ENCODE data around the gene TMEM187. TPM values are rescaled to one million over a fixed set of nuclear protein-coding genes. Genes with fewer than 3 reads are reported as not detected.

Gene TMEM187
- total and polyA plus RNA-seq, 2 donors (not counting 3 experiments of a cell fraction or from before 2014, with no cell fraction given): 2.6 to 15.7 TPM

GRCh38 chrX:153934762-153935325, 37.7 kb upstream of the TMEM187 start, which contains the start of gene NAA10:
NAA10 (minus strand) TSS chrX:153935037; CDS start chrX:153934904, 133 bp downstream.
- BruUV-seq (replicated peaks): no TSS peak
- peak; percentile 84 for FAIRE-seq
- Histone ChIP-seq H3K27me3 (ENCODE audit: control insufficient read depth in 2 of 2, insufficient read depth in 2 of 2, low read length in 2 of 2) (no peaks in the 10 kb centered on the region), H4K20me1 (replicated peaks; ENCODE audit: control insufficient read depth, extremely low read depth, insufficient read depth, low read length) (no peaks in the 10 kb centered on the region), H2AFZ (ENCODE audit: low read depth, low read length) (no peak within 1 kb of the TSS), H3K9ac (replicated peaks; ENCODE audit: extremely low read depth, insufficient read depth, low read length) (peak within 1 kb of the TSS; percentile 62), H3K27ac (ENCODE audit: insufficient read depth, low read depth, low read length) (peak within 1 kb of the TSS; percentile 44), H3K4me1 (ENCODE audit: control insufficient read depth, extremely low read depth, insufficient read depth, low read length) (peaks cover 3% of the 10 kb centered on the region), H3K36me3 (ENCODE audit: control insufficient read depth in 2 of 2, extremely low read depth in 1 of 2, insufficient read depth in 2 of 2, low read length in 2 of 2) (peaks cover 0 to 14% of the 10 kb centered on the region in 2 experiments), H3K79me2 (ENCODE audit: control insufficient read depth, insufficient read depth, low read length) (peaks cover 28% of the 10 kb centered on the region), H3K9me1 (replicated peaks; ENCODE audit: control insufficient read depth, extremely low read depth, insufficient read depth, low read length) (no peaks in the 10 kb centered on the region), H3K4me2 (ENCODE audit: insufficient read depth, low read length) (peak within 1 kb of the TSS; percentile 64), H3K4me3 (replicated peaks in 1 of 3; ENCODE audit: insufficient read depth in 1 of 3, low read depth in 1 of 3, low read length in 3 of 3) (peak within 1 kb of the TSS; percentile 33 to 57 (median 39)), H3K9me3 (replicated peaks; ENCODE audit: control insufficient read depth, insufficient read depth, low read length) (no peaks in the 10 kb centered on the region)
- dilution Hi-C loops (cut with MboI; ENCODE audit: extremely low pct_ligation_motif_present, low sequenced_read_pairs) (no loop called here), intact Hi-C loops (cut with micrococcal nuclease) (no loop called here)
- POLR2A ChIA-PET: interaction anchor here (0.9 to 1.0 kb wide), 2 partner anchors 10 to 12 kb away, joined by 3 to 6 read pairs; partner anchors contain the start of gene RENBP
- TF ChIP-seq POLR2AphosphoS5 (IDR thresholded peaks at IDR 0.05; ENCODE audit: insufficient read depth, low read depth, low read length) (peak; percentile 80), EZH2 (IDR thresholded peaks at IDR 0.05; ENCODE audit: borderline replicate concordance, low read depth, low read length, severe bottlenecking) (no peak)
- CTCF ChIA-PET: interaction anchor here (3.4 to 3.5 kb wide), 2 partner anchors 11 to 13 kb away, joined by 29 to 30 read pairs; no protein-coding TSS in a partner anchor
- DNase-seq (ENCODE audit: low read depth, low spot score): peak; percentile 62

- Histone ChIP-seq H3K27ac (ENCODE audit: insufficient read depth, low read depth, low read length) (no peak overlapping the region), H3K9ac (replicated peaks; ENCODE audit: extremely low read depth, insufficient read depth, low read length) (no peak overlapping the region), H3K79me2 (ENCODE audit: control insufficient read depth, insufficient read depth, low read length) (peaks cover 28% of the 10 kb centered on the region), H3K9me1 (replicated peaks; ENCODE audit: control insufficient read depth, extremely low read depth, insufficient read depth, low read length) (no peaks in the 10 kb centered on the region), H3K4me3 (replicated peaks in 1 of 3; ENCODE audit: insufficient read depth in 1 of 3, low read depth in 1 of 3, low read length in 3 of 3) (peak overlapping the region in 1 of 3 experiments; percentile 34), H2AFZ (ENCODE audit: low read depth, low read length) (no peak overlapping the region), H3K36me3 (ENCODE audit: control insufficient read depth in 2 of 2, extremely low read depth in 1 of 2, insufficient read depth in 2 of 2, low read length in 2 of 2) (peaks cover 0 to 12% of the 10 kb centered on the region in 2 experiments), H3K4me1 (ENCODE audit: control insufficient read depth, extremely low read depth, insufficient read depth, low read length) (no peaks in the 10 kb centered on the region), H3K9me3 (replicated peaks; ENCODE audit: control insufficient read depth, insufficient read depth, low read length) (no peaks in the 10 kb centered on the region), H4K20me1 (replicated peaks; ENCODE audit: control insufficient read depth, extremely low read depth, insufficient read depth, low read length) (no peaks in the 10 kb centered on the region), H3K4me2 (ENCODE audit: insufficient read depth, low read length) (no peak overlapping the region), H3K27me3 (ENCODE audit: control insufficient read depth in 2 of 2, insufficient read depth in 2 of 2, low read length in 2 of 2) (no peaks in the 10 kb centered on the region)
- TF ChIP-seq MYC (IDR thresholded peaks at IDR 0.05; ENCODE audit: low read depth, low read length) (no peak), MAX (IDR thresholded peaks at IDR 0.05; ENCODE audit: insufficient read depth, insufficient read length) (no peak), EZH2 (IDR thresholded peaks at IDR 0.05; ENCODE audit: borderline replicate concordance, low read depth, low read length, severe bottlenecking) (no peak), JUN (IDR thresholded peaks at IDR 0.05; ENCODE audit: borderline replicate concordance, insufficient read depth, insufficient read length, low read depth) (no peak), GATA2 (IDR thresholded peaks at IDR 0.05; ENCODE audit: insufficient read depth, insufficient read length, low read depth, low read length) (no peak)
- no TSS peak for BruUV-seq (replicated peaks)
- ChIA-PET CTCF (interaction anchor here (3.4 to 3.5 kb wide), 2 partner anchors 12 to 13 kb away, joined by 29 to 30 read pairs; no protein-coding TSS in a partner anchor), POLR2A (interaction anchor here (0.9 to 1.0 kb wide), 2 partner anchors 9 to 12 kb away, joined by 3 to 6 read pairs; partner anchors contain the start of gene RENBP)
- dilution Hi-C loops (cut with MboI; ENCODE audit: extremely low pct_ligation_motif_present, low sequenced_read_pairs) (no loop called here), intact Hi-C loops (cut with micrococcal nuclease) (no loop called here)
- FAIRE-seq (no peak), DNase-seq (ENCODE audit: low read depth, low spot score) (no peak)
Measured at GRCh38 chrX:153935326-153935851, 37.2 kb upstream of the TMEM187 start.

Measured in endothelial cell of umbilical vein (primary cell).